WERI-Rb-1 (cell line): ENCODE data around the gene RAD9A.

Source experiments
- DNase-seq: peaks from one replicate; pipeline ENCODE4 v3.0.0-alpha.2; 2020
- H3K27ac ChIP-seq: fragments of 250-450 bp; sonication (Bioruptor Pico); 2 replicates; pipeline ENCODE4 v1.5.1; 2020; ENCODE audit warnings: mild to moderate bottlenecking, moderate library complexity
- H3K27me3 ChIP-seq: fragments of 250-450 bp; sonication (Bioruptor Pico); 2 replicates; pipeline ENCODE4 v1.5.1; 2021; ENCODE audit warnings: mild to moderate bottlenecking, low read depth, moderate library complexity; ENCODE audit not compliant: insufficient read depth, severe bottlenecking
- H3K36me3 ChIP-seq: fragments of 250-450 bp; sonication (Bioruptor Pico); 2 replicates; pipeline ENCODE4 v1.5.1; 2020; ENCODE audit warnings: mild to moderate bottlenecking, moderate library complexity
- H3K4me3 ChIP-seq: 2 replicates; pipeline ENCODE4 v1.5.1; 2011; ENCODE audit warnings: low read depth, mild to moderate bottlenecking, control low read depth, low read length
- H3K9me3 ChIP-seq: fragments of 250-450 bp; sonication (Bioruptor Pico); 2 replicates; pipeline ENCODE4 v1.5.1; 2021; ENCODE audit warnings: mild to moderate bottlenecking, moderate library complexity; ENCODE audit not compliant: severe bottlenecking
- CTCF ChIP-seq: IDR thresholded peaks from 2 replicates; pipeline ENCODE4 v1.5.1; 2011; ENCODE audit warnings: low read depth, mild to moderate bottlenecking, control low read depth, inconsistent platforms, low read length

Gene RAD9A

GRCh38 chr11:67416416-67417335 lies 24.9 kb downstream of the RAD9A start:
- DNase-seq, result no peak
- TF ChIP-seq CTCF, result no peak
- Histone ChIP-seq H3K36me3 (no peaks in the 10 kb centered on the region), H3K27ac (no peak overlapping the region), H3K27me3 (no peaks in the 10 kb centered on the region), H3K4me3 (no peak overlapping the region), H3K9me3 (no peaks in the 10 kb centered on the region)

- no peak overlapping the region for H3K27ac ChIP-seq
Observed at GRCh38 chr11:67417425-67417824, 25.6 kb downstream of the RAD9A start.

GRCh38 chr11:67418476-67419281 lies 26.9 kb downstream of the RAD9A start:
- H3K4me3 ChIP-seq, result no peak overlapping the region
- DNase-seq, result no peak

More at GRCh38 chr11:67417425-67417824, 25.6 kb downstream of the RAD9A start:
- no peaks in the 10 kb centered on the region for H3K9me3 ChIP-seq
- no peak for DNase-seq
- no peaks in the 10 kb centered on the region for H3K36me3 ChIP-seq
- no peak for TF ChIP-seq CTCF
- no peak overlapping the region for H3K4me3 ChIP-seq
- H3K27me3 ChIP-seq, result no peaks in the 10 kb centered on the region

GRCh38 chr11:67419325-67420049 lies 27.7 kb downstream of the RAD9A start:
- Histone ChIP-seq H3K27ac (no peak overlapping the region; the same call in 1 of the 2 replicates), H3K4me3 (no peak overlapping the region), H3K27me3 (no peaks in the 10 kb centered on the region), H3K9me3 (no peaks in the 10 kb centered on the region), H3K36me3 (no peaks in the 10 kb centered on the region)
- DNase-seq, result no peak
- TF ChIP-seq CTCF, result no peak

More at GRCh38 chr11:67418476-67419281, 26.9 kb downstream of the RAD9A start:
- TF ChIP-seq CTCF, result no peak
- H3K9me3 ChIP-seq, result no peaks in the 10 kb centered on the region
- no peaks in the 10 kb centered on the region for H3K27me3 ChIP-seq
- no peak overlapping the region for H3K27ac ChIP-seq
- H3K36me3 ChIP-seq, result no peaks in the 10 kb centered on the region

- Histone ChIP-seq H3K4me3 (peak overlapping the region; percentile 26), H3K9me3 (no peaks in the 10 kb centered on the region), H3K27ac (peak overlapping the region; percentile 65), H3K27me3 (no peaks in the 10 kb centered on the region), H3K36me3 (no peaks in the 10 kb centered on the region)
- no peak for DNase-seq
- TF ChIP-seq CTCF, result no peak
Observed at GRCh38 chr11:67420147-67420645, 28.4 kb downstream of the RAD9A start.
